MCF 10A (cell line): ENCODE results near the gene CERS3. TPM values are rescaled to one million over a fixed set of nuclear protein-coding genes. Genes with fewer than 3 reads are reported as not detected.

Experiments used
- BruUV-seq: library from RNA; stranded (reverse); fragments of 400-500 nt; replicated peaks from 2 replicates; lab custom pipeline; 2021; lab: Mats Ljungman, UMichigan
- CTCF ChIA-PET: fragments of 300-600 bp; sonication (Branson Sonifier 250); formaldehyde crosslinking; extraction: SDS; loops from one replicate; lab custom pipeline; 2021; ENCODE audit warnings: antibody characterized with exemption, inconsistent platforms; lab: Yijun Ruan, JAX
- POLR2A ChIA-PET: fragments of 300-600, 350-650 bp; sonication (Branson Sonifier 250); formaldehyde crosslinking; extraction: SDS; loops from one replicate; lab custom pipeline; 2020; ENCODE audit warnings: antibody characterized with exemption, inconsistent platforms; lab: Yijun Ruan, JAX
- DNase-seq: peaks from one replicate; pipeline ENCODE4 v3.0.0-alpha.2; 2018; ENCODE audit not compliant: unreplicated experiment
- H3K27ac Mint-ChIP-seq: one replicate; pipeline ENCODE4 v1.8.0; 2022; ENCODE audit warnings: mild to moderate bottlenecking, low read depth, mixed read lengths; ENCODE audit not compliant: unreplicated experiment
- H3K27me3 Mint-ChIP-seq: one replicate; pipeline ENCODE4 v1.8.0; 2022; ENCODE audit warnings: mixed read lengths; ENCODE audit not compliant: insufficient read depth, unreplicated experiment
- H3K36me3 Mint-ChIP-seq: one replicate; pipeline ENCODE4 v1.8.0; 2022; ENCODE audit warnings: mild to moderate bottlenecking, moderate library complexity, mixed read lengths; ENCODE audit not compliant: insufficient read depth, unreplicated experiment
- H3K4me1 Mint-ChIP-seq: one replicate; pipeline ENCODE4 v1.8.0; 2022; ENCODE audit warnings: mixed read lengths; ENCODE audit not compliant: insufficient read depth, unreplicated experiment
- H3K4me3 Mint-ChIP-seq: one replicate; pipeline ENCODE4 v1.8.0; 2022; ENCODE audit warnings: mild to moderate bottlenecking, moderate library complexity, mixed read lengths; ENCODE audit not compliant: unreplicated experiment
- H3K9me3 Mint-ChIP-seq: one replicate; pipeline ENCODE4 v1.8.0; 2022; ENCODE audit warnings: mixed read lengths; ENCODE audit not compliant: unreplicated experiment
- intact Hi-C: fragments of 100-400 bp; cut with micrococcal nuclease; formaldehyde crosslinking; loops from 2 replicates; pipeline ENCODE4 v1.14.1; 2022
- total RNA-seq: library from RNA; stranded (reverse); gene quantifications from 2 replicates; pipeline ENCODE4 v1.2.3, GENCODE V29; 2022
- TF ChIP-seq, protein P1 (sequence below): fragments of 200-600 bp; IDR thresholded peaks from one replicate; pipeline ENCODE4 v1.8.0; 2022; ENCODE audit warnings: antibody characterized with exemption, mild to moderate bottlenecking; ENCODE audit not compliant: unreplicated experiment

CERS3 gene
- total RNA-seq, 1 experiment from 2014 or later, result not detected

DNA sequence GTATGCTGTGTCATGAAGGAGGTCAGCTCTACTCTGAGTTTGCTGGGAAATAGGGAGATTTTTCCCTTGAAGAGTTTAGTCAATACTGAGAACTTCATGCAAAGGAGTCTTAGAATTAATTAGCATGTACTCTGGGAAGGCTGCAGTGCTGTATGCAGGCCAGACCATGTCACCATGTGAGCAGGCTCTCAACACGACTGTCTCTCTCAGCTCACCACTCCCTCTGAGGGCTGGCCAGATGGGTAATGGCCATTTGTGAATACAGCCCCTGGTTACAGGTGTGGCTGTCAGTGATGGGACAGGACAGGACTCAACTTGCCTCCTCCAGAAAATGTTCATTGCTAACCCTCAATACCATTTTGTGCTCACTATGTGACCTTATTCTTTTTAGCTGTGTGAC is 5.1 kb upstream of the CERS3 start:
- Mint-ChIP-seq H3K4me1 (no peaks in the 10 kb centered on the region), H3K36me3 (no peaks in the 10 kb centered on the region), H3K27me3 (peaks cover 25% of the 10 kb centered on the region), H3K27ac (no peak overlapping the region), H3K4me3 (no peak overlapping the region), H3K9me3 (no peaks in the 10 kb centered on the region)
- TF ChIP-seq, protein P1, sequence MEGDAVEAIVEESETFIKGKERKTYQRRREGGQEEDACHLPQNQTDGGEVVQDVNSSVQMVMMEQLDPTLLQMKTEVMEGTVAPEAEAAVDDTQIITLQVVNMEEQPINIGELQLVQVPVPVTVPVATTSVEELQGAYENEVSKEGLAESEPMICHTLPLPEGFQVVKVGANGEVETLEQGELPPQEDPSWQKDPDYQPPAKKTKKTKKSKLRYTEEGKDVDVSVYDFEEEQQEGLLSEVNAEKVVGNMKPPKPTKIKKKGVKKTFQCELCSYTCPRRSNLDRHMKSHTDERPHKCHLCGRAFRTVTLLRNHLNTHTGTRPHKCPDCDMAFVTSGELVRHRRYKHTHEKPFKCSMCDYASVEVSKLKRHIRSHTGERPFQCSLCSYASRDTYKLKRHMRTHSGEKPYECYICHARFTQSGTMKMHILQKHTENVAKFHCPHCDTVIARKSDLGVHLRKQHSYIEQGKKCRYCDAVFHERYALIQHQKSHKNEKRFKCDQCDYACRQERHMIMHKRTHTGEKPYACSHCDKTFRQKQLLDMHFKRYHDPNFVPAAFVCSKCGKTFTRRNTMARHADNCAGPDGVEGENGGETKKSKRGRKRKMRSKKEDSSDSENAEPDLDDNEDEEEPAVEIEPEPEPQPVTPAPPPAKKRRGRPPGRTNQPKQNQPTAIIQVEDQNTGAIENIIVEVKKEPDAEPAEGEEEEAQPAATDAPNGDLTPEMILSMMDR, result no peak
- BruUV-seq, result no TSS peak
- intact Hi-C loops, result no loop called here
- POLR2A ChIA-PET, result interaction anchor here (1.0 kb wide), 1 partner anchor 184 kb away, joined by 5 read pairs; no protein-coding TSS in a partner anchor
- DNase-seq, result no peak
- CTCF ChIA-PET, result interaction anchor here (0.6 kb wide), 1 partner anchor 176 kb away, joined by 3 read pairs; no protein-coding TSS in a partner anchor

DNA sequence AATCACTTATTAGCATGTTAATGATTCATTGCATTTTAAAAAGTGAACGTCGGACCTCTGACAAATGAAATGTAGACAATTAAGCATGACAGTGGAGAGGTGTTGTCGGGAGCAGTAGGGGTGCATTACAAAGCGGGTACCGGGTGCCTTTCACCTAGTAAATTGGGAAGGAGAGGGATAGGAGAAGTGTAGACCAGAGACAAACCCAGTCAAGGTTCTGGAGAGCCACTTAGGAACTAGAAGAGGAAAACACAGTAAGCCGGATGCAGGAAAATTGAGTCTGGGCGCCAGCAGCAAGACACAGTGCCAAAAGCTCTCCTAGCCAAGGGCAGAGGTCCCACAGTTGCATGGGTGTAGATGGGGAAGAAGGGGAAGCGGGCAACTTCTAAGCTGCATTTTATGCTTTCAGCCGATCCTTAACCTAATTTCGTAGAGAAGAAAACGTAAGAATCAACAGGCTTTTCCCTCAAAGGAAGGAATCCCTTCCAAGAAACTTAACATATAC is 3.1 kb upstream of the CERS3 start:
- Mint-ChIP-seq H3K4me3 (no peak overlapping the region), H3K27me3 (peaks cover 25% of the 10 kb centered on the region), H3K4me1 (no peaks in the 10 kb centered on the region), H3K27ac (peak overlapping the region; percentile 16), H3K9me3 (no peaks in the 10 kb centered on the region), H3K36me3 (no peaks in the 10 kb centered on the region)
- POLR2A ChIA-PET, result no interaction called here
- intact Hi-C loops, result no loop called here
- no peak for DNase-seq
- CTCF ChIA-PET, result interaction anchor here (0.6 kb wide), 1 partner anchor 570 kb away, joined by 3 read pairs; no protein-coding TSS in a partner anchor
- no TSS peak for BruUV-seq
- TF ChIP-seq, protein P1, result no peak

DNA sequence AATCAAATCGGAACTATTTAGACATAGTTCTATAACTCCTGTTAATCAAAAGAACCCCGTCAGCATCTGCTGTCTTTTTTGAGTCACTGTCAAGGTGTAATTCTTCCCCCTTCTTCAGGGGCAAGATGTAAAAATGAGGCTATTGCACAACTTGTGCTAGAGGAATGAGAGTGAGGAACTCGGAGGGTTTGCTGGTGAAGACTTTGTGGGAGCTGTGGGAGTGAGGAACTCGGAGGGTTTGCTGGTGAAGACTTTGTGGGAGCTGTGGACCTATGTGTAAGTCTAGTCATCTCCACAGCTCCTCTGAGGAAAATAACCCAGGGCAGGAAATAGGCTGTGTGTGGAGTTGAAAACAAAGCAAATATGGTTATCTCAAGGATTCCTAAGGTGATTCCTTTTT is 2.5 kb upstream of the CERS3 start:
- Mint-ChIP-seq H3K36me3 (no peaks in the 10 kb centered on the region), H3K27me3 (peaks cover 25% of the 10 kb centered on the region), H3K27ac (no peak overlapping the region), H3K4me3 (no peak overlapping the region), H3K4me1 (no peaks in the 10 kb centered on the region), H3K9me3 (no peaks in the 10 kb centered on the region)
- POLR2A ChIA-PET, result no interaction called here
- no peak for DNase-seq
- TF ChIP-seq, protein P1, result no peak
- intact Hi-C loops, result no loop called here
- CTCF ChIA-PET, result interaction anchor here (0.6 kb wide), 1 partner anchor 474 kb away, joined by 3 read pairs; no protein-coding TSS in a partner anchor
- no TSS peak for BruUV-seq

DNA sequence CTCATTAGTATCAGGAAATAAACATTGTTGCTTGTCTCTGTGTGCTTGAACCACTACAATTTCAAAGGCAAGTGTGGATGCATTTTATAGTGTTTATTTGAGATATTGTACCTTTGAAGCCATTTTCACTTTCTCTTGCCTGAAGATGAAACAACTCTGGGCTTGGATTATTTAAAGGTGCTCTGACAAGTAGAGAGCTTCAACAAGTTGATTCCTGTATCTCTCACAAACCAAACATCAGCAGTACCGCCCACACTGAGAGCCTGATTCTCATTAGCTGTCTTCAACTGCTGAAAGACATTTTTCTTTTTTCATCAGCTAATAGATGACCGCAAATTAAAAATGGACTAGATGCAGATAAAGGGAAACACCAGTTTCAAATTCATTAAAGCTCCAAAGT is 806 bp upstream of the CERS3 start:
- ChIA-PET CTCF (interaction anchor here (0.7 to 1.1 kb wide), 2 partner anchors 8 to 179 kb away, joined by 4 read pairs; no protein-coding TSS in a partner anchor), POLR2A (interaction anchor here (1.6 kb wide), 1 partner anchor 12 kb away, joined by 7 read pairs; no protein-coding TSS in a partner anchor)
- H3K9me3 Mint-ChIP-seq, result no peaks in the 10 kb centered on the region
- intact Hi-C loops, result no loop called here
- no peaks in the 10 kb centered on the region for H3K4me1 Mint-ChIP-seq
- BruUV-seq, result no TSS peak
- H3K36me3 Mint-ChIP-seq, result no peaks in the 10 kb centered on the region
- H3K27ac Mint-ChIP-seq, result no peak overlapping the region
- no peak for DNase-seq
- peaks cover 25% of the 10 kb centered on the region for H3K27me3 Mint-ChIP-seq
- TF ChIP-seq, protein P1, result no peak
- no peak overlapping the region for H3K4me3 Mint-ChIP-seq
